HepG2 (cell line): ENCODE measurements around the gene MEGF6. TPM values are rescaled to one million over a fixed set of nuclear protein-coding genes. Genes with fewer than 3 reads are reported as not detected.

ENCODE experiments used
- ATF4 ChIP-seq, 2 experiments: fragments of 450-650 bp in 1 of 2; sonication (generic) in 1 of 2; formaldehyde crosslinking; IDR thresholded peaks; 2 replicates each; pipeline versions ENCODE4 v1.5.0 to v1.8.0; 2020 to 2022; ENCODE audit warnings: mild to moderate bottlenecking in 1 of 2, missing genetic modification reagents in 1 of 2
- CERS6 ChIP-seq: sonication (generic); formaldehyde crosslinking; IDR thresholded peaks from 2 replicates; pipeline ENCODE4 v1.5.0; 2020; ENCODE audit warnings: missing genetic modification reagents
- HMGXB3 ChIP-seq: sonication (generic); formaldehyde crosslinking; IDR thresholded peaks from 2 replicates; pipeline ENCODE4 v1.4.0; 2020; ENCODE audit warnings: missing genetic modification reagents, borderline replicate concordance
- HNF1A ChIP-seq, 2 experiments: sonication (generic) in 1 of 2; formaldehyde crosslinking in 1 of 2; IDR thresholded peaks; 2 replicates each; pipeline versions ENCODE4 v1.4.0 to v1.6.1; 2016 to 2020; ENCODE audit warnings: borderline replicate concordance in 1 of 2, low read depth in 1 of 2, mild to moderate bottlenecking in 1 of 2, missing genetic modification reagents in 1 of 2
- KLF6 ChIP-seq: IDR thresholded peaks from 2 replicates; pipeline ENCODE4 v1.8.0; 2016; ENCODE audit warnings: missing biosample characterization, missing genetic modification reagents
- MXD1 ChIP-seq: sonication (generic); formaldehyde crosslinking; IDR thresholded peaks from 2 replicates; pipeline ENCODE4 v1.4.0; 2020; ENCODE audit warnings: mild to moderate bottlenecking, missing genetic modification reagents
- SAP130 ChIP-seq: IDR thresholded peaks from 2 replicates; pipeline ENCODE4 v1.6.1; 2016; ENCODE audit warnings: low read depth
- TARDBP ChIP-seq: sonication (generic); formaldehyde crosslinking; IDR thresholded peaks from 2 replicates; pipeline ENCODE4 v1.8.0; 2022; ENCODE audit warnings: mild to moderate bottlenecking, missing genetic modification reagents
- ZBTB10 ChIP-seq: sonication (generic); formaldehyde crosslinking; IDR thresholded peaks from 2 replicates; pipeline ENCODE4 v1.4.0; 2020; ENCODE audit warnings: missing genetic modification reagents, borderline replicate concordance
- ZFP36L2 ChIP-seq: sonication (generic); formaldehyde crosslinking; IDR thresholded peaks from 2 replicates; pipeline ENCODE4 v1.4.0; 2020; ENCODE audit warnings: missing genetic modification reagents
- ZNF230 ChIP-seq: sonication (generic); formaldehyde crosslinking; IDR thresholded peaks from 2 replicates; pipeline ENCODE4 v1.4.0; 2020; ENCODE audit warnings: mild to moderate bottlenecking, missing genetic modification reagents
- ZNF333 ChIP-seq: sonication (generic); formaldehyde crosslinking; IDR thresholded peaks from 2 replicates; pipeline ENCODE4 v1.4.0; 2020; ENCODE audit warnings: mild to moderate bottlenecking, missing genetic modification reagents, borderline replicate concordance
- ZSCAN9 ChIP-seq: IDR thresholded peaks from 2 replicates; pipeline ENCODE4 v1.6.1; 2016; ENCODE audit warnings: borderline replicate concordance
- polyA plus RNA-seq, 8 experiments: library from polyadenylated mRNA; depleted of rRNA in 3 of 8; stranded (reverse) in 7 of 8; unstranded in 1 of 8; fragments of >200 nt; fragmentation: Illumina TruSeq in 4 of 8; extraction: Trizol in 4 of 8; gene quantifications; 2 replicates each; pipeline versions ENCODE4 v1.2.1 to v1.2.3, GENCODE V29; 2011 to 2016; ENCODE audit warnings: low read depth in 4 of 8, missing spikeins in 1 of 8, mixed read lengths in 1 of 8; ENCODE audit not compliant: insufficient read depth in 1 of 8
- total RNA-seq, 5 experiments: library from RNA; depleted of rRNA; stranded (reverse); fragments of >200 nt; fragmentation: Illumina TruSeq; extraction: Trizol; gene quantifications; 2 replicates each; pipeline ENCODE4 v1.2.3, GENCODE V29; 2016; ENCODE audit warnings: low read depth in 1 of 5

Gene MEGF6
- total and polyA plus RNA-seq, 2 of the 13 experiments (the other 11 are each of a cell fraction or from before 2014, with no cell fraction given): 1.9 TPM

GRCh38 chr1:3453203-3453761 lies 158.0 kb downstream of the MEGF6 start (continued):
- TF ChIP-seq MXD1 (CRISPR knock-in tag): no peak
- TF ChIP-seq TARDBP (CRISPR knock-in tag): peak; percentile 65
- TF ChIP-seq ZBTB10 (CRISPR knock-in tag): no peak
- TF ChIP-seq KLF6 (CRISPR knock-in tag): no peak
- no peak for TF ChIP-seq ZNF333 (CRISPR knock-in tag)
- 0 out of 2 replicates have a peak, but pooled peaks have one; percentile 34 for TF ChIP-seq ZNF230 (CRISPR knock-in tag)
- TF ChIP-seq SAP130: peak; percentile 39; the same call in 1 of the 2 replicates
- no peak for TF ChIP-seq CERS6 (CRISPR knock-in tag)
- no peak for TF ChIP-seq ZFP36L2 (CRISPR knock-in tag)
- TF ChIP-seq ZSCAN9 (CRISPR knock-in tag): no peak
- no peak for TF ChIP-seq HNF1A (IDR thresholded peaks at IDR 0.05; ENCODE audit: low read depth)
- TF ChIP-seq HNF1A (CRISPR knock-in tag; IDR thresholded peaks at IDR 0.05; ENCODE audit: borderline replicate concordance): peak; percentile 31; the same call in 1 of the 2 replicates
- no peak for TF ChIP-seq ATF4 (CRISPR knock-in tag; IDR thresholded peaks at IDR 0.05)
- TF ChIP-seq HMGXB3 (CRISPR knock-in tag): no peak
